Eye (tissue), 1 donor: ENCODE measurements around the gene SYDE1.
"Not testable (repeated sequence)": the region's sequence is repeated elsewhere in the genome, so short reads cannot be mapped to it uniquely, and the experiment has no call there.

Source experiments
- DNase-seq: peaks from one replicate; pipeline ENCODE4 v3.0.0-alpha.2; 2015

Gene SYDE1, protein sequence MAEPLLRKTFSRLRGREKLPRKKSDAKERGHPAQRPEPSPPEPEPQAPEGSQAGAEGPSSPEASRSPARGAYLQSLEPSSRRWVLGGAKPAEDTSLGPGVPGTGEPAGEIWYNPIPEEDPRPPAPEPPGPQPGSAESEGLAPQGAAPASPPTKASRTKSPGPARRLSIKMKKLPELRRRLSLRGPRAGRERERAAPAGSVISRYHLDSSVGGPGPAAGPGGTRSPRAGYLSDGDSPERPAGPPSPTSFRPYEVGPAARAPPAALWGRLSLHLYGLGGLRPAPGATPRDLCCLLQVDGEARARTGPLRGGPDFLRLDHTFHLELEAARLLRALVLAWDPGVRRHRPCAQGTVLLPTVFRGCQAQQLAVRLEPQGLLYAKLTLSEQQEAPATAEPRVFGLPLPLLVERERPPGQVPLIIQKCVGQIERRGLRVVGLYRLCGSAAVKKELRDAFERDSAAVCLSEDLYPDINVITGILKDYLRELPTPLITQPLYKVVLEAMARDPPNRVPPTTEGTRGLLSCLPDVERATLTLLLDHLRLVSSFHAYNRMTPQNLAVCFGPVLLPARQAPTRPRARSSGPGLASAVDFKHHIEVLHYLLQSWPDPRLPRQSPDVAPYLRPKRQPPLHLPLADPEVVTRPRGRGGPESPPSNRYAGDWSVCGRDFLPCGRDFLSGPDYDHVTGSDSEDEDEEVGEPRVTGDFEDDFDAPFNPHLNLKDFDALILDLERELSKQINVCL

GRCh38 chr19:15107061-15108010 lies at the start of gene SYDE1:
SYDE1 (plus strand) TSS chr19:15107401; CDS start chr19:15107434, 33 bp downstream.
- peak; percentile 81 for DNase-seq

GRCh38 chr19:15062036-15062435 lies 45.2 kb upstream of the SYDE1 start:
- no peak for DNase-seq

- not testable (repeated sequence) for DNase-seq
Measured at GRCh38 chr19:15070386-15070785, 36.8 kb upstream of the SYDE1 start.

GRCh38 chr19:15072930-15073647 lies 34.1 kb upstream of the SYDE1 start:
- DNase-seq, result no peak

DNA sequence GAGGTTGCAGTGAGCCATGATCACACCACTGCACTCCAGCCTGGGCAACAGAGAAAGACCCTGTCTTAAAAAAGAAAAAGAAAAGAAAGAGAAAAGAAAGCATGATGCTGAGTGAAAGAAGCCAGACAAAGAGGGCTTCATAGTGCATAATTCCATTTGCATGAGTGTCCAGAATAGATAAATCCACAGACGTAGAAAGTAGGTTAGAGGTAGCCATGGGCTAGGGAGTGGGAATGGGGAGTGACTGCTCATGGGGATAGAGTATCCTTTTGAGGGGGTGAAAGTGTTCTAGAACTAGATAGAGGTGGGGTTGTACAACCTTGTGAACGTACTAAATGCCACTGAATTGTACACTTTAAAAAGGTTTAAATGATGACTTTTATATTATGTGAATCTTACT lies 32.8 kb upstream of the SYDE1 start:
- no peak for DNase-seq

DNA sequence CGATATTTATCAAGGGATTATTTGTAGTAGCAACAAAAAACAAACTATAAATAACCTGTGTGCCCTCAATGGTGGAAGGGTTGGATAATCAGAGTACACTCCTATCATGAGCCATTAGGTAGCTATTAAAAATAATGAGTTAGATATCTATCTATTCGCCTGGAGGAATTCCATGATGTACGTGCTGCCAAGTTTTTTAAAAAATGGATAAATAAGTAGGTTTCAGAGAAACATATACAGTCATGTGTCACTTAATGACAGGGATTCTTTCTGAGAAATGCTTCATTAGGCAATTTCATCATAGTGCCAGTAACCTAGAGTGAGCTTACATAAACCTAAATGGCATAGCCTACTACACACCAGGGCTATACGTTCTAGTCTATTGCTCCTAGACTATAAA lies 31.4 kb upstream of the SYDE1 start:
- no peak for DNase-seq

GRCh38 chr19:15080002-15080401 lies 27.2 kb upstream of the SYDE1 start:
- peak; percentile 9 for DNase-seq

DNA sequence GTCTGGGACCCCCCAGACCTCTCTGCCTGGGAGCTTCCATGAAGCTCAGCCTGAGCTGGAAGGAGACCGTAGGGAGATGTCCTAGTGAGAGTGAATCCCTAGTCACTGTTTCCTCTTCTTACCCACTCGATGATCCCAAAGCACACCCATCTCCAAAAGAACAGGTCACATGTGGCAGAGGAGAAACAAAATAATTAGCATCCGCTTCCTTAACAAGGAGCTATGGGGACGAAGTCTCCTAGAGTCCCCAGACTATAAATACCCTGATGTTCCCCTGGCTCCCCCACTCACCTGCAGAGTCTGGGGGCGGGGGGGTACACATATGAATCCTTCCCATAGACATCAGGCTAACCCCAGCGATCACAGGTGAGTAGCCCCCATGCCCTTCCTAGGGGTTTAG lies 25.3 kb upstream of the SYDE1 start, which contains the start of gene OR1I1:
Gene OR1I1 (plus strand): TSS at position 301 of the 400 bp plus-strand sequence. CDS start 4,855 bp downstream, outside the sequence.
- no peak for DNase-seq

GRCh38 chr19:15087182-15087581 lies 20.0 kb upstream of the SYDE1 start:
- no peak for DNase-seq

DNA sequence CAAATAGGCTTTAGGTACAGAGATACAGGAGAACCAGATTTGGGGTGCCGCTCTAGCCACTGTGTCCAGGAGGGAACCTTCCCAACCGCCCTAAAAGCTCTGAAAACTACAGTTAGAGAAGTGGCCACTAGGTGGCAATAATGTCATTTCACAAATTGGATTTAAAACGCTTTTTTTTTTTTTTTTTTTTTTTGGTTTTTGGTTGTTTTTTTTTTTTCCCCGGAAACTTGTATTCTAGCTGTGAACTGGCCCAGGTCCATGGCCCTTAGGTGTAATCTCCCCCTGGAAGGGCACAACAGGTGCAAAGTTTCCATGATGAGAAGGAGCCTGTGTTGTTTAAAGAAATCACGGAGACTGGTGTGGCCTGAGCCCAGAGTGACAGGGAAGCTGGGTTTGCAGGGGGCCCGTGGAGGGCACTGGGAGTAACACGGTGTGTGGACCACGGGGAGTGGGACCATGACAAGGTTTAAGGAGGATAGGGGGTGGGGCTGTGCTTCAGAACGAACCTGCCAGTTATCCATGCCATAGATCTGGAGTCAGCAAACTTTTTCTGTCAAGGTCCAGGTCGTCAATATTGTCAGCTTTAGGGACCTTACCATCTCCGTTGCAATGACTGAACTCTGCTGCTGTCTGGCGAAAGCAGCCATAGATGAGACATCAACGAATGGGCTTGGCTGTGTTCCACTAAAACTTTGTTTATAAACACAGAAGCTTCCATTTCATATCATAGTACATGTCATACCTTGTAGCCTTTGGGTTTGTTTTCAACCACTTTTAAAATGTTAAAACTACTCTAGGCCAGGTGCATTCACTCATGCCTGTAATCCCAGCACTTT lies 15.1 kb upstream of the SYDE1 start:
- peak; percentile 93 for DNase-seq

DNA sequence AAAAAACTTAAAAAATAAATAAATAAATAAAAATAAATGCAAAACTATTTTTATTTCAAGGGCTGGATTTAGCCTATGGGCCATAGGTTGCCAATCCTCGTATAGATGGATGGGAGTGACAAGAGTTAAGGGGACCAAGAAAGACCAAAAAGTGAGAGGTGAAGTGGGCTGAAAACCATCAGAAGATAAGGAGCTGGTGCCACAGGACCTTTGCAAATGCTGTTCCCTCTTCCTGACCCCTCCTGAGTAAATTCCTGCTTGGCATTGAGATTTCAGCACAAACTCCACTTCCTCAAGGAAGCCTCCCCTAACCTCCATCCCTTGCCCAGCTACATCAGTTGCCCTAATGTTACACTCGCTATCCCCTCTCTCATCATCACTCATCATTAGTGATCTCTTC lies 14.2 kb upstream of the SYDE1 start:
- DNase-seq, result no peak

DNA sequence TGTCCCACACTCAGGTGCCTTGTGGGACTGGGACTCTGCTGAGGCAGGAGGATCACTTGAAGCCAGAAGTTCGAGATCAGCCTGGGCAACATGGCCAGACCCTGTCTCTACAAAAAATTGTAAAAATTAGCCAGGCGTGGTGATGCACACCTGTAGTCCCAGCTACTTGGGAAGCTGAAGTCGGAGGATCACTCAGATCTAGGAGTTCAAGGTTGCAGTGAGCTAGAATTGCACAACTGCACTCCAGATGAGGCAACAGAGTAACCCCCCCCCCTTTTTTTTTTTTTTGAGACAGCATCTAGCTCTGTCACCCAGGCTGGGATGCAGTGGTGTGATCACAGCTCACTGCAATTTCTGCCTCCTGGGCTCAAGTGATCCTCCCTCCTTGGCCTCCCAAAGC lies 11.0 kb upstream of the SYDE1 start:
- no peak for DNase-seq

DNA sequence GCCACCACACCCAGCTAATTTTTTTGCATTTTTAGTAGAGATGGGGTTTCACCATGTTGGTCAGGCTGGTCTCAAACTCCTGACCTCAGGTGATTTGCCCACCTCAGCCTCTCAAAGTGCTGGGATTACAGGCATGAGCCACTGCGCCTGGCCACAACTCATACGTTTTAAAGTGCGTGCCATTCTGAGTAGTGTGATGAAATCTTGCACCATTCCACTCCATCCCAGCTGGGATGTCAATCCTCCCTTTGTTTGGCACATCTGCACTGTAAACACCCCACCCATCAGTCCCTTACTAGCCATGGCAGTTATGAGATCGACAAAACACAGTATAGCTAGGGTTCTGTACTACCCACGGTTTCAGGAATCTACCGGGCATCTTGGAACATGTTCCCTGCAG lies 9.2 kb upstream of the SYDE1 start:
- not testable (repeated sequence) for DNase-seq

GRCh38 chr19:15098460-15098859 lies 8.7 kb upstream of the SYDE1 start:
- no peak for DNase-seq

DNA sequence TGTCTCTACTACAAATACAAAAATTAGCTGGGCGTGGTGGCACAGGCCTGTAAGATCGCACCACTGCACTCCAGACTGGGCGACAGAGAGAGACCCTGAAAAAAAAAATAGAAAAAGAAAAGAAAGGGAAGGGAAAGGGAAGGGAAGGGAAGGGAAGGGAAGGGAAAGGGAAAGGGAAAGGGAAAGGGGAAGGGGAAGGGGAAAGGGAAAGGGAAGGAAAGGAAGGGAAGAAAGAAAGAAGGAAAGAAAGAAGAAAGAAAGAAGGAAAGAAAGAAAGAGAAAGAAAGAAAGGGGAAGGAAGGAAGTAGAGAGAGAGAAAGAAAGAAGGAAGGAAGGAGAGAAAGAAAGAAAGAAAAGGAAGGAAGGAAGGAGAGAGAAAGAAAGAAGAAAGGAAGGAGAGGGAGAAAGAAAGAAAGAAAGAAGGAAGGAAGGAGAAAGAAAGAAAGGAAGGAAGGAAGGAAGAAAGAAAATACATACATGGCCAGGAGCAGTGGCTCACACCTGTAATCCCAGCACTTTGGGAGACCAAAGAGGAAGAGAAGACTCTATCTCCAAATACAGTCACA lies 8.1 kb upstream of the SYDE1 start:
- no peak for DNase-seq

DNA sequence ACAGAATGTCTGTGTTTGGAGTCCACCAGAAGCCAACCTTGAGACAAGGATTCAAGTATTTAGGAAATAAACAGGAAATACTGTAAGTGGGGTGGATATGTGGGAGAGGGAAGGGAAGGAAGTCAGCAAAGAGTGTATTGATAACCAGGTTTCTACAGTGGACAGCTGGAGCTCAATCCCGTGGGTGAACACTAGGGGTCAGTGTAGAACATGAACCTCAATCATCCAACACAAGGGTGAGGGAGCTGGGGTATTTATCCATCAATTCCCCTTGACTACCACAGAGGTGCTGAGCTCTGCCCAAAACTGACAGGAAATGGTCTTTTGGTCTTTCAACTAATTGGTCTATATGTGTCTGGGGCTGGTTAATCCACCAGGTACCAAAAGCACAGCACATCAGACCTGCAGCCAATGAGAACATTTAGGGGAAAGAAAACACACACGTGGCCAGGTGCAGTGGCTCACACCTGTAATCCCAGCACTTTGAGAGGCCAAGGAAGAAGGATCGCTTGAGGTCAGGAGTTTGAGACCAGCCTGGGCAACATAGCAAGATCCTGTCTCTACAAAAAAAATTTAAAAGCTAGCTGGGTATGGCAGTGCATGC lies 5.6 kb upstream of the SYDE1 start:
- DNase-seq, result peak; percentile 56

- DNase-seq, result no peak
Measured at GRCh38 chr19:15104003-15104402, 3.2 kb upstream of the SYDE1 start.

GRCh38 chr19:15104411-15104810 lies 2.8 kb upstream of the SYDE1 start:
- DNase-seq, result no peak

GRCh38 chr19:15105044-15105443 lies 2.2 kb upstream of the SYDE1 start:
- no peak for DNase-seq

DNA sequence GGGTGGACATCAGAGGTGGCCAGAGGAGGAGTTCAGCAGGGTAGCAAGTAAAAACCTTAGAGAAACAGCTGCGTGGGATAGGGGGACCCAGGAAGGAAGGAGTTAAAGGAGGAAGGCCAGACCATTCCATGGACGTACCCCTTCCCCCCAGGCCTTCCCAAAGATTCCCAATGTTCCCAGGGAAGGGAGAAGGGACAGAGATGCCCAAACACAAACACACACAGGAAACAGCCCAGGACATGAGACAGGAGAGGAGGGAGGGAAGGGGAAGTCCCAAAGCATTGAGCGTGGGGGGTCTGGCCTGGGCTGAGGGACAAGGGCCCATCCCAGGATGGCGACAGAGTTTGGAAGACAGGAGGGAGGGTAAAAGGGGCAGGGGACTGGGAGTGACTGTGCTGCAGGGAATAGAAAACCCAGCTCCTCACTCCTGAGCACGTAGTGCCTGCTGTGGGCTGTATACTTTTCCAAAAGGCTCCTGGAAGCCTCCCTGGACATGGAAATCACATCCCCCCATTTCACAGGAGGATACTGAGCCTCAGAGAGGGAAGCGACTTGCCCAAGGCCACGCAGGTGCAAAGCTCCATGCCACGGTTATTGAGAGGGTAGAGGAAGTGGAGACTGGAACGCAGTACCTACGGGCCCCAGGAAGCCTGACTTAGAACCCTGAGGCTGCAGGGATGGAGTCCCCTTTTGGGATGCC lies 1.1 kb downstream of the SYDE1 start:
- DNase-seq, result no peak
